ENCODE results near the gene TBXA2R.
A peak's percentile ranks its signal among the peaks of the same experiment; 100 is the strongest.
"Not testable (repeated sequence)": the region's sequence is repeated elsewhere in the genome, so short reads cannot be mapped to it uniquely, and the experiment has no call there.

TBXA2R gene

DNA sequence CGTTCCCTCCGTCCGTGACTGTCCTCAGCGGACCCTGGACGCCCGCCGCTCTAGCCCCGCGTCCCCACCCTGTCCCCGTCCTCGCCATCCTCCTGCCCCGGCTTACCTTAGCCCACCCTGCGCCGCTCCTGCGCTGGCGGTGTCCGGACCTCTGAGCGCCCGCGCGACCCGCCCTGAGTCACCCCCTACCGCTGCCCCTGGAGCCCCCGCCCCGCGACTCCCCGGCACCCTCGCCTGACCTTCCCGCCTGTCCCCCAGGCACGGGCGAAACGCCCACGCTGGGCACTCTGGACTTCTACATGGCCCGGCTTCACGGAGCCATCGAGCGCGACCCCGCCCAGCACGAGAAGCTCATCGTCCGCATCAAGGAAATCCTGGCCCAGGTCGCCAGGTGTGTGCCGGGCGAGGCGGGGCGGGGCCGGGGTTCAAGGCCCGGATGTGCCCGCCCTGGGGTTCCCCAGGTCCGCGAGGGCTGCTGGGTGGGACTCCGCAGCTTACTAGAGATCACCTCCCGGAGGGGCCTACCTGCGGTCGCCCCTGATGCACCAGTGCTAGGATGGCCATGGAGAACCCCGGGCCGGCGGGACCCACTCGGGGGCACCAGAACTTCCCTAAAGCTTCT is 28.8 kb downstream of the TBXA2R start:
- no peak for DNase-seq (ENCODE audit: low read depth)

DNA sequence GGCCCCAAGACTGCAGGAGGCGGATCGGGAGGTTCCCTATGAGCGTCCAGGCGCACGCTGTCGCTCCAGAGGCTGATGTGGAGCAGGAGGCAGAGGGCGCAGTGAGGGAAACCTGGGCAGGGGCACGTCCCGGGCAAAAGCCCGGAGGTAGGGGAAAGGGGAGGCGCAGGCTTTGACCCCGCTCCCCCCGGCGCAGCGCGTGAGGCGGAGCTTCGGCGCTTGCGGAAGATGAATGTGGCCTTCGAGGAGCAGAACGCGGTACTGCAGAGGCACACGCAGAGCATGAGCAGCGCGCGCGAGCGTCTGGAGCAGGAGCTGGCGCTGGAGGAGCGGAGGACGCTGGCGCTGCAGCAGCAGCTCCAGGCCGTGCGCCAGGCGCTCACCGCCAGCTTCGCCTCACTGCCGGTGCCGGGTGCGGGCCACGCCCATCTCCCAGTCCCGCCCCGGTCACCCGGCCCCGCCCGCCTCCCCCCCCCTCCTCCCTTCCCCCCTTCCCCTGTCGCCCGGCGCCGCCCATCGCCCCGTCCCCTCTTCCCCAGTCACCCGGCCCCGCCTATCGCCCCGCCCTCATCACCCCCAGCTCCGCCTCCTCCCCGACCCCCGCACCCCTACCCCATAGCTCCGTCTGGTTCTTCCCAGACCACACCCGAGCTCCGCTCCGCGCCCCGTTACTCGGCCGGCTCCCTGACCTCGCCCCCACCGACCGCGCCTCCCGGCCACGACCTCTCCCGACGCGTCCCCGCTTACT is 29.8 kb downstream of the TBXA2R start:
- no peak for DNase-seq (ENCODE audit: low read depth)

DNA sequence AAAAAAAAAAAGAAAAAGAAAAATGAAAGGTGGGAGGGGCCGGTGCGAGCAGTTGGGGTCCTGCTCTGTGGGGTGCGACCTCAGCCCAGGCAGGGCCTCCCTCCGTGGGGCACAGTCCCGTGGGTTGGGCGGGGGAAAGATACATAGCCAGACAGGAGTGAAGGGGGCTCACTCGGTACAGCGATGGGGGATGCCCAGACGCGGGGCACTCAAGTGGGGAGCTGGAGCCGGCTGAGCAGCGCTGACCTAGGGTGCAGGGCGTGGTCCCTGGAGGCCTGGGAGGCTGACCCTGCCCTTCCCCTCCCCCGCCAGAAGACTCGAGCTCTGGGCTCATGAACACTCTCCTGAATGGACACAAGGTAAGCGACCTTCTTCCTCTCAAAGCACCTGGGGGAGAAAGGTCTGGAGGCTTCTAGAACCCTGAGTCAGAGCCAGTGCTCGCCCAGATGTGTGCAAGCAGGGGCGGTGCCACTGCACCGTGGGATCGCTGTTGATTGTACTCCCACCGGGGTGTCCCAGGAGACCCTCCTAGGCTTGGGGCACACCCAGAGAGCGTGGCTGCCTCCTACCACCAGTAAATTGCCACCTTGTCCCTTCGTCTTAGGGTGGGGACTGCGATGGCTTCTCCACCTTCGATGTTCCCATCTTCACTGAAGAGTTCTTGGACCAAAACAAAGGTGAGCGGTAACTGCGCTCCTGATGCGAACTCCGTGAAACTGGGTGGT is 30.6 kb downstream of the TBXA2R start:
- DNase-seq (ENCODE audit: low read depth), result no peak

DNA sequence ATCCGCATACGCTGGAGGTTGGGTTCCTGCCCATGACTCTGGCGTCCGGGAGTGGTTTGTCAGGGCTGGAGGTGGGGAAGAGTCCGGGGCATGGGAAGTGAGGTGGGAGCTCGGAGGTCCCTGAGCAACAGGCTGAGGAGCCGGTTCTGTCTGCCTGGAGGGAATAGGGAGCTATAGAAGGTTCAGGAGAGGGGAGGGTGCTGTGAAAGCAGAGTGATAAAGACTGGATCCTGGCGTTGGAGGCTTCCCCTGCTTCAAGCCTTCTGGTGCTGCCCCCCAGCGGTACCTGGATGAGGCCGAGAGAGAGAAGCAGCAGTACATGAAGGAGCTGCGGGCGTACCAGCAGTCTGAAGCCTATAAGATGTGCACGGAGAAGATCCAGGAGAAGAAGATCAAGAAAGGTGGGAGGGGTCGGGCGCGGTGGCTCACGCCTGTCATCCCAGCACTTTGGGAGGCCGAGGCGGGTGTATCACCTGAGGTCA is 31.4 kb downstream of the TBXA2R start:
- DNase-seq (ENCODE audit: low read depth), result no peak

DNA sequence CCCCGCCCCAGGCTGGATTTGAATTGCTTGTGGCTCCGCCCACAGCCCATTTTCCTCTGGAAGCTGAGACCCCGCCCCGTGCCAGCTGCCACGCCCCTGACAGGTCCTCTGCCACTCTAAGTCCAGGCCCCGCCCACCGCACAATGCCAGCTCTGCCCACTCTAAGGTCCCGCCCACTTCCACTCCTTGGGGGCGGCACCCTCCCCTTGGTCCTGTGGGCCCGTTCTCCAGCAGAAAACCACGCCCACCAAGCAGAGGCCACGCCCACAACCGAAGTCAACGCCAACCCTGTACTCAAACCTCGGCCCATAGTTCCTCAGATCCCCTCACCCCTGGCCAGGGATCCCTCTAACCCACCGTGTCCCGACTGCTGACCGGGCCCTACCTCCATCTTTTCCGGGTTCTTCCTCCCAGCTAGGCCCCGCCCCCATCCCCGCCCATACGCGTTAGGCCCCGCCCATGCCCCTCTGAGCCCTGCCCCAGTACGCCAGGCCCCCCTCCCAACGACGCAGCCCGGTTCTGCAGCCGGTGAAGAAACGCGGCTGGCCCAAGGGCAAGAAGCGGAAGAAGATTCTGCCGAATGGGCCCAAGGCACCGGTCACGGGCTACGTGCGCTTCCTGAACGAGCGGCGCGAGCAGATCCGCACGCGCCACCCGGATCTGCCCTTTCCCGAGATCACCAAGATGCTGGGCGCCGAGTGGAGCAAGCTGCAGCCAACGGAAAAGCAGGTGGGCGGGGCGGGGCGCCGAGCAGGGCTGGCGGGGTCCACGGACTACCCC is 32.6 kb downstream of the TBXA2R start:
- peak; percentile 58 for DNase-seq (ENCODE audit: low read depth)

DNA sequence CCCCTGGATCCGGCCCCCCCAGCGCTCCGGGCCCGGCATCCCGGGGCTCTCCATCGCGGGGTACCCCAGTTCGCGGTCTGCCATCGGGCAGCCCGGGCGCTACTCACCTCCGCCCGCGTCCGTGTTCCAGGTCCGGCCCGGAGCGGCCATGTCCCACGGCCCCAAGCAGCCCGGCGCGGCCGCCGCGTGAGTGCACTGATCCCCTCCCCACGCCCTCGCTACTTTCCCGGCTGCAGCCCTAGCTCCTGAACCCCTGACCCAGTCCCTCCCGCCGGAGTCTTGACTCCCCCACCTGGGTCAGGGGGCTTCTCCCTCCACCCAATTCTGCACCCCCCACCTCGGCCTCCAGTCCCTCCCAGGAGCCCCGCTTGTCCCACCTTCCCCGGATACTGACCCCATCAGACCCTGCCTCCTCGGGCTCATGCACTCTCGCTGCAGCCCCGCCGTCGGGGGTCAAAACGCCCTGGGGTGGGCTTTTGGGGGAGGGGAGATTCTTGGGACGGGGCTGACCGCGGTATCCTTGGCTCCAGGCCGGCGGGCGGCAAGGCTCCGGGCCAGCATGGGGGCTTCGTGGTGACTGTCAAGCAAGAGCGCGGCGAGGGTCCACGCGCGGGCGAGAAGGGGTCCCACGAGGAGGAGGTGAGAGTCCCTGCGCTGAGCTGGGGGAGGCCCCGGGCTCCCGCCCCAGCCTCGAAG is 33.4 kb downstream of the TBXA2R start:
- DNase-seq (ENCODE audit: low read depth), result no peak

DNA sequence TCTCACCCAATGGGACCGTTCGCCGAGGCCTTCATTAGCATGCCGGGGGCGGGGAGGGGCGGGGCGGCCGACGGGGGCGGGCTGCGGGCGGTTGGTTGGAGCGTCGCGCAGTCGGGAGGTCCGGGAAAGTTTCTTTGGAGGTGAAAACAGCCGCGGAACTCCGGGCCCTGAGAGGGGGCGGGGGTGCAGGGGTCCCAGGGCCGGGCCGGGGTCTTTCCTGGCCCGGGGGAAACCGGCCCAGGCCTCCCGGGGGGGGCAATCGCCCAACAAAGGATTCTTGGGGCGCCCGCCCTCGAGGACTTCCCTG is 33.9 kb downstream of the TBXA2R start, which contains the start of gene HMG20B:
HMG20B (plus strand) TSS at position 90 of the 307 bp plus-strand sequence. CDS start 366 bp downstream, outside the sequence.
- no peak for DNase-seq (ENCODE audit: low read depth)

DNA sequence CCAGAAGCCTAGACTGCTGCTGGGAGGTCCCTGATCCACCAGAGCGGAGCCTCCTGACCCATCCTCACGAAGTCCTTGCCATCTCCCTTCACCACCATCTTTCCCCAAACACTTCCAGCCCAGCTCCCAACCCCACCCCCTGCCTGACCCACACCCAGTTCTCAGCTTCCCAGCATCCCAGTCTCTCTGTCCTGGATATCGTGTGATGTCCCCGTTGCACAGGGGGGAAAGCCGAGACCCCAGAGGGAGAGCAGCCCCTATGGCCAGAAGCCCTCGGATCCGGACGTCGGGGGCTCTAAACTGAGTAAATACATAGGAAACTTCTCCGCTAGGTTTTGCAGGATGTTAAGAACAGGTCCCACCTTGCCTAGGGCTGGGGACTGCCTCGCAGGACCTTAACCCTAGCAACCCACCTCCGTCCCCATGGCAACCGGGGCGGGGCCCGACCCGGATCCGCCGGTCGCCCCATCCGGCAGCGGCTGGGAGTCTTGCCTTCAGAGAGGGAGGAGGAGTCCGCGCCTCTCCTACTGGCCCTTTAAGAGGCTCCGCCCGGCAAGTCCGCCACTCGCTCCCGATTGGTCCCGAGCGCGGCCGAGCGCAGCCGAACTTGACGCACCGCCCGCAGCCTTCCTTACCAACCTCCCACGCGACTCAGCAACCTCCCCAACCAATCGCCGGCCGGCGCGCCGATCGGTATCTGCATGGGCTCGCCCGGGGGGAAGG is 34.4 kb downstream of the TBXA2R start:
- DNase-seq (ENCODE audit: low read depth), result peak; percentile 96

DNA sequence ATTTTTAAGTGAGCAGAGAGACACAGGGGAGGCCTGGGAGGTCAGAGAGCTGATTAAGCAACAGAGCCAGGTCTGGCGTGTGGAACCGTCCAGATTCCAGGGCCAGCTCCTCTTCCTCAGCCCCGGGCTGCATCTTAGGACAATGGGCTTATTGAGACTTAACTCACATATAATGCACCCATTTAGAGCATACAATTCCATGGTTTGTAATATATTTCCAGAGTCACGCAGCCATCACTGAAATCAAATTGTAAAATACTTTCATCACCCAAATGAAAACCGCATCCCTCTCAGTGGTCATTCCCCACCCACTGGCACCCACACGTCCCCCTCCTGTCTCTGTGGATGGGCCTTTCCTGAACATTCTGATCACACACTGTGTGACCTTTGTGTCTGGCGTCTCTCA is 36.1 kb downstream of the TBXA2R start:
- no peak for DNase-seq (ENCODE audit: low read depth)

DNA sequence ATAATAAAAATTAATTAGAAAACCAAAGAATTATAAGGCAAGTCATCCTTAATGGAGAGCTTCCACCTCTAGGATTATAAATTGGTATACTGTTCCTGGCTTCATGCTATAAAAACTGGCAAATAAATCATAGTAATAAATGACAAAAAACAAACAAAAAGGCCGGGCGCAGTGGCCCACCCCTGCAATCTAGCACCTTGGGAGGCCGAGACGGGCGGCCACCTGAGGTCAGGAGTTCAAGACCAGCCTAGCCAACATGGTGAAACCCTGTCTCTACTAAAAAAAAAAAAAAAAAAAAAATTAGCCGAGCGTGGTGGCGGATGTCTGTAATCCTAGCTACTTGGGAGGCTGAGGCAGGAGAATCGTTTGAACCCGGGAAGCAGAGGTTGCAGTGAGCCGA is 36.6 kb downstream of the TBXA2R start:
- DNase-seq (ENCODE audit: low read depth), result not testable (repeated sequence)

DNA sequence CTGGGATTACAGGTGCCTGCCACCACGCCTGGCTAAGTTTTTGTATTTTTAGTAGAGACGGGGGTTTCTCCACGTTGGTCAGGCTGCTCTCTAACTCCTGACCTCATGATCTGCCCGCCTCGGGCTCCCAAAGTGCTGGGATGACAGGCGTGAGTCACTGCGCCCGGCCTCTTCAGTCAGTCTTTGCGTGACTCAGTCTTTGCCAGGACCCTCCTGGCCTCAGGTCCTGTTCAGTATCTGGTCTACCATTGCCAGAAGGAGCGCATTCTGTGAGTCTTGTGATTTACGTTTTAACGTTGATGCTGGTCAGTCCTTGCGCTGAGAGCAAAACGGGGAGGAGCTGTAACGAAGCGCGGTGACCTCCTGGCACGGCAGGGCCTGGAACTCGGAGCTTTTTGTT is 41.5 kb downstream of the TBXA2R start:
- DNase-seq (ENCODE audit: low read depth), result no peak

DNA sequence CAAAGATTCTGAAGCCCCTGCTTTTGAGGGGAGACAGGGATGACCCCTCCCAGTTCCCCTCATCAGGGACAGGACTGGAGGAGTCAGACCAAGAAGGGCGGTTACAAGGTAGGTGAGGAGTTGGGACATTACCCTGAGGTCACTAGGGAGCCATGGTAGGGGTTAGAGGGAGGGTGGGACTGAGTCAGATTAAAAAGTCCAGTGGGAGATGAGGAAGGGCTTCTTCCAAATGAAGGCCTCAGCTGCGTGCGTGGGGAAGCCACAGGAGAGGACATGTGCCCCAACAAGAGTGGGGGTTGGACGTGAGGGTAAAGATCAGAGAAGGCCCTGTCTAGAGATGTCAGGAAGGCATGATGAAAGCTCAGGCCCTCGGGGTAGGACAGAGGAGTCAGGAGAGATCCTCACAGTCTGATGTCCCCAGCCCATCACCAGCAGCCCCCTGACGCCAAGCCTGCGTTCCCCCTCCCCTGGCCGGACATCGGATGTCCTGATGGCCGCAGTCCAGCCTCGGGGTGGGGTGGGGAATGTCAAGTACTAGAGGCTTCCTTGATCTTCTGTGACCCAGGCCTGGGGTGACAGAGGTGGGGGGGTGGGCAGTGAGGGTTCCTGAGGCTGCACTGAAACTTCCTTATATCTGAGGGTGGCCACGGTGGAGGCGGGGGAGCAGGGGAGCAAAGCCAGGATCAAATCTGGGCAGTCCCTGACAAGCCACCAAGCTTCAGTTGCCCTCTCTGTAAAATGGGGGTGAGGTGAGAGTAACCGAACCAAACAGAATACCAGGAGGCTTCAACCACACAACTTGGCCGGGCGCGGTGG is 42.8 kb downstream of the TBXA2R start:
- DNase-seq (ENCODE audit: low read depth), result no peak

DNA sequence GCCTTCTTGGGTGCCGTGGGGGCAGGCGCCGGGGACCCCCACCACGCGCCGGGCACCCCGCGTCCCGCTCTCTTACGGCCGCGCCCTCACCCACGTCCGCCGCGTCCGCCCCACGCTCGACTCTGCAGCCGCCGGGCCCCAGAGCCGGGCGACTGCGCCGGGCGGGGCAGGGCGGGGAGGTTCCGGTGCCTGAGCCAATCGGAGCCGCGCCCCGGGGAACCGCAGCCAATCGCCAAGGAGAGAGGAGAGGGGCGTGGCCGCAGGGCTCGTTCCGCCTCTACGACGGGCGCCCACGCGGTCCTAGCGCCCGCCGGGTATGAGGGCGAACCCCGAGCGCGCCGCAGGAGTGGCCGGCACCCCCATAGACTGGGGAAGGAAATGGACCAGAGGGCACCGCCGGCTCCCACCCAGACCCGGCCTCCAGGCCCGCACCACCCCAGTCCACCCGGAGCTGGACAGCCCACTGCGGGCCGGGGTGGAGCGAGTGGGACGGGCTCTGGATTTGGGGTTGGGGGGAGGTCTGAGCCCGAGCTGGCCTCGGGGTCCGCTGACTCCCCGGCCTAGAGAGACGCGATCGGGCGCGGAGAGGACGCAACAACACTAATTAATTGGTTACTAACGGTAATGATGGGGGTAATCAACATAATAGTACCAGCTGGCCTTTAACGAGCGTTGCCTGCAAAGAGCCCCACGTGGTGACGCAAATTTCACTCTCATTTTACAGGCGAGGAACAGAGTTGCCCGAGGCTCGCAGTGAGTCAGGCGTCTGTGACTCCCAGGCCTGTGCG is 49.0 kb downstream of the TBXA2R start, which contains the start of gene MFSD12:
MFSD12 (minus strand) TSS at position 126 of the 788 bp plus-strand sequence. CDS start 183 bp downstream, outside the sequence.
- DNase-seq (ENCODE audit: low read depth), result peak; percentile 95

DNA sequence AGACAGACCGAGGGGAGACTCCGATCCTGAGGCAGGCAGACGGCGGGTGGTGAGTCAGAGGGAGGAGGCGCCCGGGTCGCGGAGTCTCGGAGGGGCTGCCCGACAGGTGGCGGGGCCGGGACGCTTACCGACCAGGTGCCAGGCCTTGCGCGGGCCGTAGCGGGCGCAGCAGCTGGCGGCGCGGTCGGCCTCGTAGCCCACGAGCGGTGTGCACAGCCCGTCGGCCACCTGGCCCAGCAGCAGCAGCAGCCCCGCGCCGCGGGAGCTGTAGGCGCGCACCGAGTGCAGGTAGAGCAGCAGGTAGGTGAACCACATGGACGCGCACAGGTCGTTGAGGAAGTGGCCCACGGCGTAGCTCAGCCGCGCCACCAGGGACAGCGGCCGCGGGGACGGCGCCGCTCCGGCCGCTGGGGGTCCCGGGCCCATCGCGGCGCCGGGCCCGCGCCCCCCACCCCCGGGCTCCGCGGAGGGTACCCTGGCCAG is 49.7 kb downstream of the TBXA2R start:
- DNase-seq (ENCODE audit: low read depth), result peak; percentile 35

DNA sequence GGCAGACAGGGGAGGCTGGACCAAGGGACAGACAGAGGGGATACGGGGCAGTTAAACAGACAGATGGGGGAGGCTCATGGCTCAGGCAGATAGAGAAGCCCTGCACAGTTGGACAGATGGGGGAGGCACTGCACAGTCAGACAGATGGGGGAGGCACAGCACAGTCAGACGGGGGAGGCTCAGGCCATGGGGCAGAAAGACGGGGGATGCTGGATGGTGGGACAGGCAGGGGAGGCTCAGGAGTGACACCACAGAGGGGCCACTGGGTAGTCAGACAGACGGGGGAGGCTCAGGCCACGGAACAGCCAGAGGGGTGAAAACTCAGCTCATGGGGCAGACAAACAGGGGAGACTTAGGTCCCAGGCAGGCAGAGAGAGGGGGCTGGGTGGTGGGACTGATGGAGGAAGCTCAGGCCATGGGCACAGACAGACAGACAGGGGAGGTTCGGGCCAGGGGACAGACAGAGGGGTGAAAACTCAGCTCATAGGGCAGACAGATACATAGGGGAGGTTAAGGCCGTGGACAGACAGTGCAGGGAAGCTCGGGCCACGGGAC is 50.2 kb downstream of the TBXA2R start:
- DNase-seq (ENCODE audit: low read depth), result no peak

DNA sequence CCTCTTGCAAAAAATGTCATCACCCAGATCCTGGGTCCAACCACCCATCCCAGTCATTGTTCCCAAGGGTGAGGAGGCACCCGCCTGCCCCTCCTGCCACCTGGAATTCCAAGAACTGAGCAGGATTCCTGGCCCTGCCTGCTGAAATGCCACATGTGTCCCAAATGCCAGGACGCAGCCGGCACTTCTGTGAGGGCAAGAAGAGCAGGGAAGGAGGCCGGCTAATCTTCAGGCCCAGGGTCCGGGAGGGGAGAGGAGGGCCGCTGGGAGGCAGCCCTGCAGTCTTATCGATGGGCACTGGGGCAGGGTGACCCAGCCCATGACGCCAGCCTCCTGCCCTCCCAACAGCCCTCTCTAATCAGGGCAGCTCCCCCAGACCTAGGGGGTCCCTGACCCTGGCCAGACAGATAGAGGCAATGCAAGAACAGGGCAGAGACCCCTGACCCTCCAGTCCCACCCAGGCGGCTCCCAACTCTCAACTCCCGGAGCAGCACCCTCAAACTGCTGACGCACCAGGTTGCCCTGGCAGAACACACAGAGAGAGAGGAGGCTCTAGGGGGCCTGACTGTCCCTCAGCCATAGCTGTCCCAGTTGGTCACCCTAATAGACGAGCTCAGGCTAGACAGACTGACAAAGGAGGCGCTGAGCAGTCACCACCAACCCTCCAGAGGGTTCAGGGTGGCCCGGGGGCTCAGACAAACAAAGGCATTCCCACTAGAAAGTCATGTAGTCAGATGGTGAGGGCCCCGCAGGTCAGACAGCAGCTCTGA is 50.8 kb downstream of the TBXA2R start:
- no peak for DNase-seq (ENCODE audit: low read depth)

DNA sequence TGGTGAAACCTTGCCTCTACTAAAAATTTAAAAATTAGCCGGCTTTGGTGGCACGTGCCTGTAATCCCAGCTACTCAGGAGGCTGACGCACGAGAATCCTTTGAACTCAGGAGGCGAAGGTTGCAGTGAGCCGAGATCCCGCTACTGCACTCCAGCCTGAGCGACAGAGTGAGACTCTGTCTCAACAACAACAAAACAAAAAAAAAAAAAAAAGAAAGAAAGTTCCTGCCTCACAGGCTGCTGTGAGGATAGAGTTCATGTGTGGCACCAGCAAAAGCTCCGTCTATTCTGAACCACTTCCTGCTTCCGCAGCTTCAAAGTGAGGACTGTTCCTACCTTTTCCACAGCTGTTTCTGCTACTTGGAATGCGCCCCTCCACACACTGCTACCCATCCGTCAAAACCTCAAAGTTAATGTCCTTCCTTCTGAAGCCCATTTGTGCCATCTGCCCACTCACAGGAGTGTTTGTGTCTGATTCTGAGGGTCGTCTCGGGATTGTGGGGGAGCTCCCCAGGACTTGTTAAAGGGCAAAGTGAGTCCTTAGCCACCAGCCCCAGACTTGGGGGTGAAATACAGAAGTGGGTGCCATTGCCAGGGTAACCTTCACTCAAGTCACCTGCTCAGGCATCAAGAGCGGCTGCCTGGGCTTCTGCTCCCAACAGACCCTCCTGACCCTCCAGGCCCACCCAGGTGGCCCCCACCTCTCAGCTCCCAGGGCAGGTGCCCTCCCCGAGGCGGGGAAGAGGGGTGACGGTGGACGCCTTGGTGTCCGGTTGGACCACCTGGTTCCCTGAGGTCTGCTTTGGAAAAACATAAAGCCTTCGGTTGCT is 52.2 kb downstream of the TBXA2R start:
- DNase-seq (ENCODE audit: low read depth), result no peak

Measured in stimulated activated CD8-positive, alpha-beta memory T cell treated with anti-CD3 and anti-CD28 coated beads, Interleukin-15, amount 100 ng/mL, for 24 hours (primary cell).